ENCODE results near the gene CDH20. TPM values are rescaled to one million over a fixed set of nuclear protein-coding genes. Genes with fewer than 3 reads are reported as not detected.

CDH20 gene
- total RNA-seq, 2 donors from 2014 or later: not detected

- DNase-seq: no peak
- TF ChIP-seq CTCF (IDR thresholded peaks at IDR 0.05): no peak
- H3K4me1 ChIP-seq: no peaks in the 10 kb centered on the region
- no peaks in the 10 kb centered on the region for H3K36me3 ChIP-seq
- H3K9me3 ChIP-seq: no peaks in the 10 kb centered on the region
- intact Hi-C loops (cut with DNase I): no loop called here
- no peak overlapping the region for H3K4me3 ChIP-seq
- no peak overlapping the region for H3K9ac ChIP-seq (ENCODE audit: low read depth in 2 of 2, low read length in 2 of 2)
- H3K27ac ChIP-seq: no peak overlapping the region
- H3K27me3 ChIP-seq: no peaks in the 10 kb centered on the region
Observed at GRCh38 chr18:61466736-61467135, 133.5 kb downstream of the CDH20 start.

- Histone ChIP-seq H3K4me1 (no peaks in the 10 kb centered on the region), H3K9me3 (no peaks in the 10 kb centered on the region), H3K9ac (ENCODE audit: low read depth in 2 of 2, low read length in 2 of 2) (no peak overlapping the region), H3K27me3 (no peaks in the 10 kb centered on the region), H3K27ac (no peak overlapping the region), H3K36me3 (no peaks in the 10 kb centered on the region), H3K4me3 (no peak overlapping the region)
- no peak for DNase-seq
- no peak for TF ChIP-seq CTCF (IDR thresholded peaks at IDR 0.05)
- intact Hi-C loops (cut with DNase I): no loop called here
Observed at GRCh38 chr18:61470031-61470674, 136.9 kb downstream of the CDH20 start.

- TF ChIP-seq CTCF (IDR thresholded peaks at IDR 0.05): no peak
- H3K4me1 ChIP-seq: no peaks in the 10 kb centered on the region
- H3K9me3 ChIP-seq: no peaks in the 10 kb centered on the region
- DNase-seq: no peak
- H3K9ac ChIP-seq (ENCODE audit: low read depth in 2 of 2, low read length in 2 of 2): no peak overlapping the region
- no peaks in the 10 kb centered on the region for H3K36me3 ChIP-seq
- no peak overlapping the region for H3K27ac ChIP-seq
- no peak overlapping the region for H3K4me3 ChIP-seq
- intact Hi-C loops (cut with DNase I): no loop called here
- no peaks in the 10 kb centered on the region for H3K27me3 ChIP-seq
Observed at GRCh38 chr18:61471541-61471940, 138.3 kb downstream of the CDH20 start.

GRCh38 chr18:61471942-61472341 is 138.7 kb downstream of the CDH20 start:
- no peak overlapping the region for H3K4me3 ChIP-seq
- no peak for DNase-seq
- H3K27ac ChIP-seq: no peak overlapping the region
- no peaks in the 10 kb centered on the region for H3K36me3 ChIP-seq
- H3K4me1 ChIP-seq: no peaks in the 10 kb centered on the region
- no peaks in the 10 kb centered on the region for H3K27me3 ChIP-seq
- no peak for TF ChIP-seq CTCF (IDR thresholded peaks at IDR 0.05)
- intact Hi-C loops (cut with DNase I): no loop called here
- H3K9me3 ChIP-seq: no peaks in the 10 kb centered on the region
- H3K9ac ChIP-seq (ENCODE audit: low read depth in 2 of 2, low read length in 2 of 2): no peak overlapping the region

GRCh38 chr18:61474341-61474740 is 141.1 kb downstream of the CDH20 start:
- no peaks in the 10 kb centered on the region for H3K9me3 ChIP-seq
- H3K27me3 ChIP-seq: no peaks in the 10 kb centered on the region
- no peak for DNase-seq
- H3K9ac ChIP-seq (ENCODE audit: low read depth in 2 of 2, low read length in 2 of 2): no peak overlapping the region
- H3K4me1 ChIP-seq: no peaks in the 10 kb centered on the region
- H3K36me3 ChIP-seq: no peaks in the 10 kb centered on the region
- no peak for TF ChIP-seq CTCF (IDR thresholded peaks at IDR 0.05)
- H3K4me3 ChIP-seq: no peak overlapping the region
- no peak overlapping the region for H3K27ac ChIP-seq
- intact Hi-C loops (cut with DNase I): no loop called here

All from colonic mucosa (tissue), 4 donors.